GM19023 (cell line): ENCODE measurements around the gene PATL2.
"Not testable (repeated sequence)": the region's sequence is repeated elsewhere in the genome, so short reads cannot be mapped to it uniquely, and the experiment has no call there.

ENCODE experiments used
- ATAC-seq: cut with Tn5 transposase; IDR thresholded peaks from one replicate; pipeline ENCODE4 v1.9.1; 2021; ENCODE audit warnings: mild to moderate bottlenecking, moderate library complexity; ENCODE audit not compliant: unreplicated experiment

The PATL2 gene

DNA sequence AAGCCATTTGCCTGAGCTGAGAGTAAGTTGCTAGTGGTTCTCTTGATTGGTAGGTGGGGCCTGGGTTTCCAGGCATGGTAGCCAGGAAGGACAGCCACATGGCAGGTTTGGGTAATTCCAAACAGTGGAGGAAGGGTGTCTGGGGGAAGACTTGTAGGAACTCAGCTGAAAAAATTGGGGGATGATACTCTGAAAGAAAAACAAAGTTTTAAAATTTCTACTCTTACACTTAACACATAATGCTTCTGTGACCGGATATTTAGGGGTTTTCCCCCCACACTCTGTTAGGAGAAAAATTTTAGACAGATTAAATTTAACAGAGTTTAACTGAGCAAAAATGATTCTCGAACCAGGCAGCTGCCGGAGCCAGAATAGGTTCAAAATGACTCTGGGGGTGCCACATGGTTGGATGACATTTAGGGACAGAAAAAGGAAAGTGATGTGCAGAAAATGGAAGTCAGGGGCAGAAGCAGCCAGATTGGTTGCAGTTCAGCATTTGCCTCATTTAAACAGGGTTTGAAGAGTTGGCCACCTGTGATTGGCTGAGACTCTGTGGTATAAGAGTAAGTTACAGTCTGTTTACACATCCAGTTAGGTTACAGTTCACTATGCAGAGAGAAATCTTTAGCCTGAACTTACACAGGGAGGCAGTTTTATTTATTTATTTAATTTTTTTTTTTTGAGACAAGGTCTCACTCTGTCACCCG is 8.3 kb upstream of the PATL2 start:
- ATAC-seq: peak; percentile 55

DNA sequence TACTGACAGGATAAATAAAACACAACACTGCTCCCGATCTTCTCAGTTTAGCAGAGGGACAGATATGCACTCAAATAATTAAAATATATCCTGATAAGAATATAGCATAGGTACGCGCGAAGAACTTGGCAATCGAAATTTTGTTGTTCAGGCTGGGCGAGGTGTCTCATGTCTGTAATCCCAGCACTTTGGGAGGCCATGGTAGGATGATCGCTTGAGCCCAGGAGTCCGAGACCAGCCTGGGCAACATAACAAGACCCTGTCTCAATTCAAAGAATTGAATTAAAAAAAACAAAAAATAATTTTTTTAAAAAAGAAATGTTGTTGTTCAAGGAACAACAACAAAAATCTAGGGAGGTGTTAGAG is 7.8 kb upstream of the PATL2 start:
- no peak for ATAC-seq

DNA sequence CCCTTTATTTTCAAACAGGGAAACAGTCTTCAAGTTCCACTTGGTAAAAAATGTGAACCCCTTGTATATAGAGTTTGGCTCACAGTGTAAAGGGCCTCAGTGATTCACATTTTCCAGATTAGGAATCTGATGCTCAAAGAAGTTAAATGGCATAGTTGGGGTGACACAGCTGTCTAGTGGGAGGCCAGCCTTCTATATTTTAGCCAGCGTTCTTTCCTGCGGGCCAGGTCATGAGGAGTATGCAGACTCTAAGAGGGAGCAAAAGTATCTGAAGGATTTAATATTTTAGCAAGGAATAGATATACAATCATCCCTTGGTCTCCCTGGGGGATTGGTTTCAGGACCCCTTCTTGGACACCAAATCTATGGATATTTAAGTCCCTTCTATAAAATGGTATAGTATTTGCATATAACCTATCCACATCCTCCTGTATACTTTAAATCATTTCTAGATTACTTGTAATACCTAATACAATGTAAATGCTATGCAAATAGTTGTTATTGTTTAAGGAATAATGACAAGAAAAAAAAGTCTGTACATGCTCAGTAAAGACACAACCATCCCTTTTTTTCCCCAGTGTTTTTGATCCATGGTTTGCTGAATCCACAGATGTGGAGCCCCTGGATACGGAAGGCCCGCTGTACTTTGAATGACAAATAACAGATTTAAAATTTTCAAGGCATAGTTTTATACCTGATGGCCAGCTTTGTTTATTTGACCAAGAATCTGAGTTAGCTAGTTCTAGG is 7.2 kb upstream of the PATL2 start:
- ATAC-seq: no peak

DNA sequence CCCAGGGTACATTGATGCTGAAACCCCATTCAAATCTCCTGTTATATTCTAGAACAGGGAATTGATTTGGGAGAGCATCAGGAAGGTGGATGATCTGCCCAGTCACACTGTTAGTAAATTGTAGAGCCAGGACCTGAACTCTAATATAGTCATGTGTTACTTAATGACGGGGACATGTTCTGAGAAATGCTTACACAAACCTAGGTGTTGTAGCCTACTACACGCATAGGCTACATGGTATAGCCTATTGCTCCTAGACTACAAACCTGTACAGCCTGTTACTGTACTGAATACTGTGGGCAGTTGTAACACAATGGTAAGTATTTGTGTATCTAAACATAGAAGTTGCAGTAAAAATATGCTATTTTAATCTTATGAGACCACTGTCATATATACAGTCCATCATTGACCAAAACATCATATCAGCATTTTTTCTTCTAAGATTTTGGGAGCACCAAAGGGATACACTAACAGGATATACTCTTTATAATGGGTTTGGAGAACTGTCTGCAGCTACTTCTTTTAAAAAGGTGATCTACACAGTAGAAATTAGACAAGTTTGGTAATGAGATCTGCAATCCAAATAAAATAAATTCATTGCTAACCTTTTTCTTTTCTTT is 6.0 kb upstream of the PATL2 start:
- no peak for ATAC-seq

- no peak for ATAC-seq
Observed at GRCh38 chr15:44715797-44716334, 4.7 kb upstream of the PATL2 start.

DNA sequence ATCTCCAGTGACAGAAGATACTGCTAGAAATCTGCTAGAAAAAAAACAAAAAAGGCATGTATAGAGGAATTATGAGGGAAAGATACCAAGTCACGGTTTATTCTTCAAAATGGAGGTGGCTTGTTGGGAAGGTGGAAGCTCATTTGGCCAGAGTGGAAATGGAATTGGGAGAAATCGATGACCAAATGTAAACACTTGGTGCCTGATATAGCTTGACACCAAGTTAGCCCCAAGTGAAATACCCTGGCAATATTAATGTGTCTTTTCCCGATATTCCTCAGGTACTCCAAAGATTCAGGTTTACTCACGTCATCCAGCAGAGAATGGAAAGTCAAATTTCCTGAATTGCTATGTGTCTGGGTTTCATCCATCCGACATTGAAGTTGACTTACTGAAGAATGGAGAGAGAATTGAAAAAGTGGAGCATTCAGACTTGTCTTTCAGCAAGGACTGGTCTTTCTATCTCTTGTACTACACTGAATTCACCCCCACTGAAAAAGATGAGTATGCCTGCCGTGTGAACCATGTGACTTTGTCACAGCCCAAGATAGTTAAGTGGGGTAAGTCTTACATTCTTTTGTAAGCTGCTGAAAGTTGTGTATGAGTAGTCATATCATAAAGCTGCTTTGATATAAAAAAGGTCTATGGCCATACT is 4.1 kb upstream of the PATL2 start:
- ATAC-seq: no peak

- no peak for ATAC-seq
Observed at GRCh38 chr15:44713006-44713966, 2.2 kb upstream of the PATL2 start.

DNA sequence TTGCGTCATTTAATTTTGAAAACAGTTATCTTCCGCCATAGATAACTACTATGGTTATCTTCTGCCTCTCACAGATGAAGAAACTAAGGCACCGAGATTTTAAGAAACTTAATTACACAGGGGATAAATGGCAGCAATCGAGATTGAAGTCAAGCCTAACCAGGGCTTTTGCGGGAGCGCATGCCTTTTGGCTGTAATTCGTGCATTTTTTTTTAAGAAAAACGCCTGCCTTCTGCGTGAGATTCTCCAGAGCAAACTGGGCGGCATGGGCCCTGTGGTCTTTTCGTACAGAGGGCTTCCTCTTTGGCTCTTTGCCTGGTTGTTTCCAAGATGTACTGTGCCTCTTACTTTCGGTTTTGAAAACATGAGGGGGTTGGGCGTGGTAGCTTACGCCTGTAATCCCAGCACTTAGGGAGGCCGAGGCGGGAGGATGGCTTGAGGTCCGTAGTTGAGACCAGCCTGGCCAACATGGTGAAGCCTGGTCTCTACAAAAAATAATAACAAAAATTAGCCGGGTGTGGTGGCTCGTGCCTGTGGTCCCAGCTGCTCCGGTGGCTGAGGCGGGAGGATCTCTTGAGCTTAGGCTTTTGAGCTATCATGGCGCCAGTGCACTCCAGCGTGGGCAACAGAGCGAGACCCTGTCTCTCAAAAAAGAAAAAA is 1.4 kb upstream of the PATL2 start:
- ATAC-seq: no peak

GRCh38 chr15:44711743-44712345 is 721 bp upstream of the PATL2 start:
- ATAC-seq: peak; percentile 27

- no peak for ATAC-seq
Observed at GRCh38 chr15:44710236-44711095, 657 bp downstream of the PATL2 start.

- no peak for ATAC-seq
Observed at GRCh38 chr15:44706946-44707636, 4.0 kb downstream of the PATL2 start.

GRCh38 chr15:44706401-44706800 is 4.7 kb downstream of the PATL2 start:
- ATAC-seq: no peak

DNA sequence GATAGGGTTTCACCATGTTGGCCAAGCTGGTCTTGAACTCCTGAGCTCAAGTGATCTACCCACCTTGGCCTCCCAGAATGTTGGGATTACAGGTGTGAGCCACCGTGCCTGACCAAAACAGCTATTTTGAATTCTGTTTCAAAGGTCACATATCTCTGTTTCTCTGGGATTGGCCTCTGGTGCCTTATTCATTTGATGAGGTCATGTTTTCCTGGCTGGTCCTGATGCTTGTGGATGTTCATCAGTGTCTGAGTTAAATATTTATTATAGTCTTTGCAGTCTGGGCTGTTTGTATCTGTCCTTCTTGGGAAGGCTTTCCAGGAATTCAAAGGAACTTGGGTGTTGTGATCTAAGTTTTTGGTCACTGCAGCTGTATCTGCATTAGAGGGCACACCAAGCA is 5.1 kb downstream of the PATL2 start:
- no peak for ATAC-seq

GRCh38 chr15:44700676-44701075 is 10.4 kb downstream of the PATL2 start:
- not testable (repeated sequence) for ATAC-seq

DNA sequence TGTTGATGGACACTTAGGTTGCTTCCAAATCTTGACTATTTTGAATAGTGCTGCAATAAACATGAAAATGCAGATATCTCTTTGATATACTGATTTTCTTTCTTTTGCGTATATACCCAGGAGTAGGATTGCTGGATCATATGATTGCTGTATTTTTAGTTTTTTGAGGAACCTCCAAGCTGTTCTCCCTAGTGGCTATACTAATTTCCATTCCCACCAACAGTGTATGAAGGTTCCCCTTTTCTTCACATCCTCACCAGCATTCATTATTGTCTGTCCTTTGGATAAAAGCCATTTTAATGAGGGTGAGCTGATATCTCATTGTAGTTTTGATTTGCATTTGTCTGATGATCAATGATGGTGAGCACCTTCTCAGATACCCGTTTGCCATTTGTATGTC is 12.5 kb downstream of the PATL2 start:
- ATAC-seq: no peak

GRCh38 chr15:44697014-44697413 is 14.1 kb downstream of the PATL2 start:
- no peak for ATAC-seq

GRCh38 chr15:44695294-44695693 is 15.8 kb downstream of the PATL2 start:
- ATAC-seq: no peak

DNA sequence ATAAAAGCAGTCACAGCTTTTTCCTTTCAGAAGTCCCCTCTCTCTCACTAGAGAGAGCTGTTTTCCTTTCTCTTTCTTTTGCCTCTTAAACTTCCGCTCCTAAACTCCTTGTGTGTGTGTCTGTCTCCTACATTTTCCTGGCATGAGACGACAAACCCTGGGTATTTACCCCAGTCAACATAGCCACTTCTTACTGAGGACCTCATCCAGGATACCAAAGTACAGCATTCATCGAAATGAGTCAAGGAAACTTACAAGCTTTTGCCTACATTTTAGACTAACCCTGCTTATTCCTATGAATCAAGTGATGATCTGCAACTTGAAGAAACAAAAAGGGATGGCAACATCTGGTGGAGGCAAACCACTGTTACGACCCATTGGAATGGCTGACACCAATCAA is 16.7 kb downstream of the PATL2 start:
- ATAC-seq: no peak
